HUDEP-2 (cell line): ENCODE measurements around the gene PPP1CB.
"Not testable (repeated sequence)": the region's sequence is repeated elsewhere in the genome, so short reads cannot be mapped to it uniquely, and the experiment has no call there.

ENCODE experiments used
- DNase-seq, 76 experiments: peaks; one replicate each; lab custom pipeline; 2025; ENCODE audit not compliant: unreplicated experiment in 76 of 76; lab: John Stamatoyannopoulos, UW

Gene PPP1CB

GRCh38 chr2:28742619-28743018 lies 9.0 kb upstream of the PPP1CB start:
- not testable (repeated sequence) for DNase-seq

GRCh38 chr2:28745225-28745624 lies 6.4 kb upstream of the PPP1CB start:
- no peak for DNase-seq

- DNase-seq, result no peak
These were observed 5.8 kb upstream of the PPP1CB start for GRCh38 chr2:28745876-28746275.

GRCh38 chr2:28746429-28747111 lies 5.1 kb upstream of the PPP1CB start:
- DNase-seq, result no peak

GRCh38 chr2:28747714-28748113 lies 3.9 kb upstream of the PPP1CB start:
- DNase-seq, result no peak

- DNase-seq, result no peak
These were observed 3.5 kb upstream of the PPP1CB start for GRCh38 chr2:28748176-28748575.

GRCh38 chr2:28748941-28749340 lies 2.7 kb upstream of the PPP1CB start:
- DNase-seq, result no peak

GRCh38 chr2:28749526-28749925 lies 2.1 kb upstream of the PPP1CB start:
- no peak for DNase-seq

GRCh38 chr2:28750316-28751251 lies 1.0 kb upstream of the PPP1CB start:
- peak in 22 of 76 experiments; percentile 6 to 42 (median 20) for DNase-seq

GRCh38 chr2:28751956-28752630 lies 463 bp downstream of the PPP1CB start:
- peak in 12 of 76 experiments; percentile 2 to 77 (median 58) for DNase-seq

GRCh38 chr2:28752631-28753376 lies 1.2 kb downstream of the PPP1CB start:
- peak in 1 of 76 experiments; percentile 17 for DNase-seq

- peak in 19 of 76 experiments; percentile 2 to 58 (median 24) for DNase-seq
These were observed 2.7 kb downstream of the PPP1CB start for GRCh38 chr2:28754321-28754720.

- DNase-seq, result no peak
These were observed 3.8 kb downstream of the PPP1CB start for GRCh38 chr2:28755421-28755820.

GRCh38 chr2:28758459-28758858 lies 6.8 kb downstream of the PPP1CB start:
- no peak for DNase-seq

GRCh38 chr2:28761420-28761819 lies 9.8 kb downstream of the PPP1CB start:
- DNase-seq, result no peak

GRCh38 chr2:28764909-28765711 lies 13.5 kb downstream of the PPP1CB start:
- DNase-seq, result no peak

GRCh38 chr2:28766070-28766469 lies 14.4 kb downstream of the PPP1CB start:
- DNase-seq, result no peak

GRCh38 chr2:28767337-28767736 lies 15.7 kb downstream of the PPP1CB start:
- DNase-seq, result no peak

- no peak for DNase-seq
These were observed 16.8 kb downstream of the PPP1CB start for GRCh38 chr2:28768422-28768821.

- DNase-seq, result no peak
These were observed 17.3 kb downstream of the PPP1CB start for GRCh38 chr2:28768952-28769351.
